GM13976 (cell line): ENCODE data around the gene EMILIN2.

Experiments used
- DNase-seq: peaks from one replicate; pipeline ENCODE4 v3.0.0; 2012; ENCODE audit warnings: low spot score
- CTCF ChIP-seq: IDR thresholded peaks from 2 replicates; pipeline ENCODE4 v1.5.1; 2012; ENCODE audit warnings: borderline replicate concordance, mild to moderate bottlenecking; ENCODE audit not compliant: insufficient read depth; ENCODE audit errors: extremely low read depth, missing control alignments, control extremely low read depth
- in situ Hi-C: fragments of 300-500 bp; cut with MboI; formaldehyde crosslinking; loops from one replicate; pipeline ENCODE4 v1.12.0; 2022; ENCODE audit warnings: low sequenced_read_pairs, mixed read lengths, inconsistent platforms; ENCODE audit not compliant: unreplicated experiment

EMILIN2 gene

GRCh38 chr18:2916184-2916583 lies 69.4 kb downstream of the EMILIN2 start:
- no peak for TF ChIP-seq CTCF
- DNase-seq: no peak
- in situ Hi-C loops: no loop called here

- in situ Hi-C loops: no loop called here
- no peak for DNase-seq
- no peak for TF ChIP-seq CTCF
Observed at GRCh38 chr18:2917259-2918047, 70.6 kb downstream of the EMILIN2 start.

- no peak for TF ChIP-seq CTCF
- in situ Hi-C loops: no loop called here
- no peak for DNase-seq
Observed at GRCh38 chr18:2918761-2919550, 72.2 kb downstream of the EMILIN2 start.

- TF ChIP-seq CTCF: no peak
- in situ Hi-C loops: no loop called here
- DNase-seq: no peak
Observed at GRCh38 chr18:2919600-2919999, 72.8 kb downstream of the EMILIN2 start.

- DNase-seq: no peak
- in situ Hi-C loops: loop anchor here (10.0 kb wide), 1 partner anchor 155 kb away; no protein-coding TSS in a partner anchor
- TF ChIP-seq CTCF: no peak
Observed at GRCh38 chr18:2920027-2920426, 73.2 kb downstream of the EMILIN2 start.

- in situ Hi-C loops: loop anchor here (10.0 kb wide), 1 partner anchor 154 kb away; no protein-coding TSS in a partner anchor
- DNase-seq: no peak
- no peak for TF ChIP-seq CTCF
Observed at GRCh38 chr18:2920546-2921343, 73.9 kb downstream of the EMILIN2 start.
